Measurements from ENCODE around the gene SLC26A1.

DNA sequence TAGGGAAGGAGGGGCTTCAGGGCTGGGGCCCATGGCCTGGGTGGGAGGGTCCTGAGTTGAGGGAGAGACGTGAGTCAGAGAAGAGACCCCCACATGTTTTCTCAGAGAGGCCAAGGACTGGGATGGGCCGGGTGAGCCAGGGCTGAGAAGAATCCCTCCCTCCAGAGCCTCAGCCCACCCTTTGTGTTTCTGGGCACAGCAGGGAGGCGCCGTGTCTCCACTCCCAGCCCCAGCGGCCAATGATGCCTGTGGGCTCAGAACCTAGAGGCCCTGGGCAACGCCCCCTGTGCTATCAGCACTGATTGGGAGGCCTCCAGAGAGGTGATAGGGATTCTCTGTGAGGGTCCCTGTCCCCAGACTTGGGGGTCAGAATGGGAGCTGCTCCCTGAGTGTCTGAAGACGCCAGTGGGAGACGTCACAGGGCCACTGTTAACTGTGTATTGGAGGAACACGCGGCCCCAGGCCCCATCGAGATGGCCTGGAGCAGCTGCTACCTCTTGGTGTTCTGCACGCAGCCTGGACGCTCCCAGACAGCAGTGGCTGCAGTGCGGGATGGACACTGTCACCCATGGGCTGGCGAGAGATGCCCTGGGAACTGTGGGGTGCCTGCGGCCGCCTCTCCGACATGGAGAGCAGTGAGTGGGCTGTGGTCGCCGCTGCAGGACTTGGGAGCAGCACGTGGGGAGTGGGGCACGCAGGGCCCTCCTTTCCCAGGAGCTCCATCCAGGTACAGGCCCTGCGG, 26.7 kb upstream of the SLC26A1 start:
- TF ChIP-seq TAF1 (IDR thresholded peaks at IDR 0.05; ENCODE audit: low read depth) (no peak), REST (IDR thresholded peaks at IDR 0.05; ENCODE audit: low read depth) (no peak), CEBPB (IDR thresholded peaks at IDR 0.05) (no peak), YY1 (IDR thresholded peaks at IDR 0.05; ENCODE audit: low read depth) (no peak), NFIC (IDR thresholded peaks at IDR 0.05) (no peak), EP300 (IDR thresholded peaks at IDR 0.05; ENCODE audit: borderline replicate concordance) (no peak)

Data from Ishikawa (cell line).